Ovary (tissue), 3 donors: ENCODE measurements around the gene PRPSAP2.

ENCODE experiments used
- POLR2A ChIP-seq: fragments of 450-650 bp; IDR thresholded peaks from one replicate; pipeline ENCODE4 v1.6.1; 2017; ENCODE audit warnings: antibody characterized with exemption, mild to moderate bottlenecking, moderate library complexity
- TF ChIP-seq, protein P1 (sequence below), 3 donors: fragments of 450-650 bp in 2 of 3; fragments of 200-600 bp in 1 of 3; IDR thresholded peaks; one replicate each; pipeline versions ENCODE4 v1.5.1 to v1.8.0; 2016 to 2022; ENCODE audit warnings: antibody characterized with exemption in 3 of 3, mild to moderate bottlenecking in 1 of 3
- donor health status: DM: no; HTN: no; CAD: no.

DNA sequence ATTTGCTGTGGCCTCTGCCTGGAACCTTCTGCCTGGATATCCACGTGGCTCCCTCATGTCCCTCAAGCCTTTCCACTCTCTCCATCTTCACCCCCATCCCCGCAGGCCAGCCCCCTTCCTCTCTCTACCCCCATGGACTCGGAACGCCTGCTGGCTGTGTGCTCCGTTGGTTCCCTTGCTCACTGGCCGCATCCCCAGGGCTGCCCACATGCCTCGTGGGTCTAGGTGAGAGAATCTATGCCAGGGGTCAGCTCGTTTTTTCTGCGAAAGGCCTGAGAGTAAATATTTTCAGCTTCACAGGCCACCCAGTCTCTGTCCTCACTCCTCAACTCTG is 106.1 kb downstream of the PRPSAP2 start:
- no peak for TF ChIP-seq POLR2A
- TF ChIP-seq, protein P1, sequence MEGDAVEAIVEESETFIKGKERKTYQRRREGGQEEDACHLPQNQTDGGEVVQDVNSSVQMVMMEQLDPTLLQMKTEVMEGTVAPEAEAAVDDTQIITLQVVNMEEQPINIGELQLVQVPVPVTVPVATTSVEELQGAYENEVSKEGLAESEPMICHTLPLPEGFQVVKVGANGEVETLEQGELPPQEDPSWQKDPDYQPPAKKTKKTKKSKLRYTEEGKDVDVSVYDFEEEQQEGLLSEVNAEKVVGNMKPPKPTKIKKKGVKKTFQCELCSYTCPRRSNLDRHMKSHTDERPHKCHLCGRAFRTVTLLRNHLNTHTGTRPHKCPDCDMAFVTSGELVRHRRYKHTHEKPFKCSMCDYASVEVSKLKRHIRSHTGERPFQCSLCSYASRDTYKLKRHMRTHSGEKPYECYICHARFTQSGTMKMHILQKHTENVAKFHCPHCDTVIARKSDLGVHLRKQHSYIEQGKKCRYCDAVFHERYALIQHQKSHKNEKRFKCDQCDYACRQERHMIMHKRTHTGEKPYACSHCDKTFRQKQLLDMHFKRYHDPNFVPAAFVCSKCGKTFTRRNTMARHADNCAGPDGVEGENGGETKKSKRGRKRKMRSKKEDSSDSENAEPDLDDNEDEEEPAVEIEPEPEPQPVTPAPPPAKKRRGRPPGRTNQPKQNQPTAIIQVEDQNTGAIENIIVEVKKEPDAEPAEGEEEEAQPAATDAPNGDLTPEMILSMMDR (IDR thresholded peaks at IDR 0.05), result no peak
